ENCODE measurements around the gene NAP1L4. TPM values are rescaled to one million over a fixed set of nuclear protein-coding genes. Genes with fewer than 3 reads are reported as not detected.

The NAP1L4 gene
- total and polyA plus RNA-seq, 2 donors (not counting 1 experiment from before 2014, with no cell fraction given) = 62.1 to 133 TPM

- Histone ChIP-seq H4K20me1 (ENCODE audit: control insufficient read depth, insufficient read depth, low read length, poor library complexity, severe bottlenecking) (no peaks in the 10 kb centered on the region), H3K36me3 (replicated peaks in 1 of 2; ENCODE audit: control extremely low read depth in 1 of 2, control insufficient read depth in 1 of 2, extremely low read depth in 1 of 2, insufficient read depth in 2 of 2, low read length in 1 of 2) (peaks cover 0 to 57% of the 10 kb centered on the region in 2 experiments), H2AFZ (ENCODE audit: insufficient read depth, low read depth, low read length, poor library complexity, severe bottlenecking) (no peak overlapping the region), H3K4me2 (replicated peaks; ENCODE audit: low read depth, low read length, poor library complexity, severe bottlenecking) (no peak overlapping the region), H3K27me3 (replicated peaks in 1 of 4; ENCODE audit: control extremely low read depth in 1 of 4, control insufficient read depth in 3 of 4, insufficient read depth in 4 of 4, low read length in 3 of 4) (no peaks in the 10 kb centered on the region), H3K9ac (ENCODE audit: low read length) (no peak overlapping the region), H3K4me3 (ENCODE audit: control extremely low read depth in 1 of 5, extremely low read depth in 1 of 5, insufficient read depth in 1 of 5, low read depth in 2 of 5, low read length in 4 of 5) (no peak overlapping the region), H3K27ac (ENCODE audit: low read length in 2 of 2) (no peak overlapping the region), H3K9me3 (ENCODE audit: control extremely low read depth in 1 of 3, control insufficient read depth in 2 of 3, insufficient read depth in 1 of 3, low read length in 2 of 3) (no peaks in the 10 kb centered on the region), H3K79me2 (ENCODE audit: control insufficient read depth, insufficient read depth, low read length) (no peaks in the 10 kb centered on the region), H3K4me1 (ENCODE audit: control insufficient read depth in 2 of 2, insufficient read depth in 2 of 2, low read length in 2 of 2) (no peaks in the 10 kb centered on the region)
- POLR2A ChIA-PET = no interaction called here
- CTCF ChIA-PET = no interaction called here
- WGBS (ENCODE audit: insufficient coverage) = 100% methylated on average over 8 of the region's 10 CpGs
- no peaks in the 10 kb centered on the region for H3K27me3 Mint-ChIP-seq
- no peaks in the 10 kb centered on the region for H3K9me3 Mint-ChIP-seq (ENCODE audit: insufficient read depth)
- H3K4me3 Mint-ChIP-seq = no peak overlapping the region
- TF ChIP-seq EZH2 (IDR thresholded peaks at IDR 0.05; ENCODE audit: borderline replicate concordance, insufficient read depth, low read depth, low read length, poor library complexity, severe bottlenecking) = no peak
- no peak for TF ChIP-seq CTCF (IDR thresholded peaks at IDR 0.05)
- no peak overlapping the region for H3K27ac Mint-ChIP-seq
- no peaks in the 10 kb centered on the region for H3K4me1 Mint-ChIP-seq
- DNase-seq (no peak), ATAC-seq (ENCODE audit: low read depth) (no peak)
- intact Hi-C loops (cut with micrococcal nuclease) = no loop called here
These were observed 12.4 kb upstream of the NAP1L4 start for GRCh38 chr11:3004481-3004880.

DNA sequence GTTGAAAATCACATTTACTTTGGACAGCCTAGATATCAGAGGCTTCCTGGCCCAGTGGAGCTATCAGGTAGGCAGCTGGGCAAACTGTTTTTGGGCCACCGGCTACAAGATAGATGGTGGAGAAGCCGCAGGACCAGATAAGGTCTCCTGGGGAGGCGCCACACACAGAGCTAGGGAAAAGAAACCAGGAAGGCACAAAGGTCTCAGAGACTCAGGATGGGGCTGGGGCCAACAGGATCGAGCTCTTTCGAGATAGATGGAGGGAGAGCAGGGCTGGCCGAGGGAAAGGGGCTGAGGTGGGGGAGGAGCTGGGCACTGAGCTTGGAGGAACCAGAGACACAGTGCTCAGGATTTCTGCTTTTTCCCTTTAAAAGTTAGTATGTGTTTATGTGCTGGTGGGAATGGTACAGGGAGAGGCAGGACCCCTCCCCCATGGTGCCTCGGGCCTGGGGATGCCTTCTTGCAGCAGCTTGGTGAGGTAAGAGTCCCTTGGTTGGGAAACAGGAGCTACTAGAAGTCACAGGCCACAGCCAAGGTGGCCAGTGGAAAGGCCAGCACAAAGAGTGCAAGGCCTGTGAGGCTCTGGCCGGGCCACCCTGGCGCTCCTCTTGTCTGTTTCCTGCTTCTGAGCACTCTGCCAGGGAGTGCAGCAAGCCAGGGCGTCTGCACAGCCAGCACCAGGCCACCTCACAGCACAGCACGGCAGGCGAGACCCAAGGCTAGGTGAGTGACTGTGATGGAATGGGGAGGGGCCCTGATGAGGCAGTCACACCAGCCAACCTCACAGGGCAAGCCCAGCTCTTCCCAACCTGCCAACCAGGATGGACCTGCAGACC is 11.5 kb upstream of the NAP1L4 start:
- H3K36me3 ChIP-seq (replicated peaks in 1 of 2; ENCODE audit: control extremely low read depth in 1 of 2, control insufficient read depth in 1 of 2, extremely low read depth in 1 of 2, insufficient read depth in 2 of 2, low read length in 1 of 2) = peaks cover 0 to 49% of the 10 kb centered on the region in 2 experiments
- no peaks in the 10 kb centered on the region for H3K4me1 Mint-ChIP-seq
- no peaks in the 10 kb centered on the region for H3K27me3 ChIP-seq (replicated peaks in 1 of 4; ENCODE audit: control extremely low read depth in 1 of 4, control insufficient read depth in 3 of 4, insufficient read depth in 4 of 4, low read length in 3 of 4)
- H3K9ac ChIP-seq (ENCODE audit: low read length) = no peak overlapping the region
- intact Hi-C loops (cut with micrococcal nuclease) = no loop called here
- H3K27me3 Mint-ChIP-seq = no peaks in the 10 kb centered on the region
- no peak overlapping the region for H3K27ac Mint-ChIP-seq
- 99% methylated on average over 11 of the region's 12 CpGs for WGBS (ENCODE audit: insufficient coverage)
- no peaks in the 10 kb centered on the region for H3K79me2 ChIP-seq (ENCODE audit: control insufficient read depth, insufficient read depth, low read length)
- ATAC-seq (ENCODE audit: low read depth) (no peak), DNase-seq (no peak)
- ChIA-PET POLR2A (no interaction called here), CTCF (interaction anchor here (1.4 kb wide), 1 partner anchor 473 kb away, joined by 4 read pairs; no protein-coding TSS in a partner anchor)
- no peaks in the 10 kb centered on the region for H3K9me3 ChIP-seq (ENCODE audit: control extremely low read depth in 1 of 3, control insufficient read depth in 2 of 3, insufficient read depth in 1 of 3, low read length in 2 of 3)
- no peaks in the 10 kb centered on the region for H3K9me3 Mint-ChIP-seq (ENCODE audit: insufficient read depth)
- H3K27ac ChIP-seq (ENCODE audit: low read length in 2 of 2) = no peak overlapping the region
- no peaks in the 10 kb centered on the region for H3K4me1 ChIP-seq (ENCODE audit: control insufficient read depth in 2 of 2, insufficient read depth in 2 of 2, low read length in 2 of 2)
- no peak overlapping the region for H2AFZ ChIP-seq (ENCODE audit: insufficient read depth, low read depth, low read length, poor library complexity, severe bottlenecking)
- no peaks in the 10 kb centered on the region for H4K20me1 ChIP-seq (ENCODE audit: control insufficient read depth, insufficient read depth, low read length, poor library complexity, severe bottlenecking)
- H3K4me3 Mint-ChIP-seq = no peak overlapping the region
- TF ChIP-seq CTCF (IDR thresholded peaks at IDR 0.05) = no peak
- TF ChIP-seq EZH2 (IDR thresholded peaks at IDR 0.05; ENCODE audit: borderline replicate concordance, insufficient read depth, low read depth, low read length, poor library complexity, severe bottlenecking) = no peak
- H3K4me2 ChIP-seq (replicated peaks; ENCODE audit: low read depth, low read length, poor library complexity, severe bottlenecking) = no peak overlapping the region
- no peak overlapping the region for H3K4me3 ChIP-seq (ENCODE audit: control extremely low read depth in 1 of 5, extremely low read depth in 1 of 5, insufficient read depth in 1 of 5, low read depth in 2 of 5, low read length in 4 of 5)

Data from B cell (primary cell).